ENCODE data around the gene SLC35E1.
"Not testable (repeated sequence)": the region's sequence is repeated elsewhere in the genome, so short reads cannot be mapped to it uniquely, and the experiment has no call there.

The SLC35E1 gene

DNA sequence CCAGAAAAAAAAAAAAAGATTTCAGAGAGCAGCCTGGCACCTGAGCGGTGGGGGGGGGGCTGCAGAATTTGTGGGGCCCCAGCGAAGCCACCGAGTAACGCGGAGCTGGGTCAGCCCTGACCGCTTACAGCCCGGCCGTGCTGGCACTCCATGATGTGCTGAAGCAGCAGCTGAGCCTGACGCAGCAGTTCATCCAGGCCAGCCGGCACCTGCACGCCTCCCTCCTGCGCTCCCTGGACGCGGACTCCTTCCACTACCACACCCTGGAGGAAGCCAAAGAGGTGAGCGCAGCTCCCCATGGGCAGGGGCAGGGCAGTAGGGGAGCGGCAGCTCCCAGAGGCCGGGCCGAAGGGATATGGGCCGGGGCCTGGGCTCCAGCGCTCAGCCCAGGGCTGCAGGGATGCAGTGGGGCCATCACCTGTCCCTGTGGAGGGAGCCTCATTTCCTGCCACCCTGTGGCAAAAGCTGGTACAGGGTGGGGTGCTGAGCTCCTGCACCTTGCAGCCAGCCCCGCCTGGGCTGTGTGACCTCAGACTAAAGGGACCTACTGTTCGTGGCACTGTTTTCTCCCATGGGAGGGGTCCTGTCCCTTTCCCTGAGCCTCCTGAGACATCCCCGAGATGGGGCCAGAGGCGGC lies 57.7 kb downstream of the SLC35E1 start:
- no peaks in the 10 kb centered on the region for H3K4me1 ChIP-seq (ENCODE audit: insufficient read depth, low read length)
- no peak overlapping the region for H3K27ac ChIP-seq (ENCODE audit: low read length)
- no peak overlapping the region for H3K9ac ChIP-seq (ENCODE audit: low read depth, low read length)
- peaks cover 53% of the 10 kb centered on the region for H3K36me3 ChIP-seq (ENCODE audit: insufficient read depth, low read depth, low read length)
- H3K9me3 ChIP-seq (ENCODE audit: insufficient read depth, low read depth, low read length), result no peaks in the 10 kb centered on the region
- H3K27me3 ChIP-seq (ENCODE audit: insufficient read depth, low read length), result no peaks in the 10 kb centered on the region
- H3K4me3 ChIP-seq (ENCODE audit: low read length), result no peak overlapping the region

DNA sequence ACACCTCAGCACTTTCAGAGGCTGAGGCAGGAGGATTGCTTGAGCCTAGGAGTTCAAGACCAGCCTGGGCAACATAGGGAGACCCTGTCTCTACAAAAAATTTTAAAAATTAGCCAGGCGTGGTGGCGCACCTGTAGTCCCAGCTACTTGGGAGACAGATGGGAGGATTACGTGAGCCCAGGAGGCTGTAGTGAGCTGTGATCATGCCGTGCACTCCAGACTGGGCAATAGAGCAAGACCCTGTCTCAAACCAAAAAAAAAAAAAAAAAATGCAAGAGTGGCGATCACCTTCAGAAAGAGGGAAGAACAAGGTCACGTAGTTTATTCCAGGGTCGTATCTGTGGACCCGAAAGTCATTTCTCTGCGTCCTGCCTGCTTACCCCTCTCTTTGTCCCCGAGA lies 59.6 kb downstream of the SLC35E1 start:
- not testable (repeated sequence) for H3K27me3 ChIP-seq (ENCODE audit: insufficient read depth, low read length); H3K27ac ChIP-seq (ENCODE audit: low read length); H3K4me3 ChIP-seq (ENCODE audit: low read length); H3K9me3 ChIP-seq (ENCODE audit: insufficient read depth, low read depth, low read length); H3K4me1 ChIP-seq (ENCODE audit: insufficient read depth, low read length); H3K9ac ChIP-seq (ENCODE audit: low read depth, low read length)
- peaks cover 38% of the 10 kb centered on the region for H3K36me3 ChIP-seq (ENCODE audit: insufficient read depth, low read depth, low read length)

GRCh38 chr19:16509141-16510061 lies 62.8 kb downstream of the SLC35E1 start:
- Histone ChIP-seq H3K4me1 (ENCODE audit: insufficient read depth, low read length) (no peaks in the 10 kb centered on the region), H3K4me3 (ENCODE audit: low read length) (no peak overlapping the region), H3K9me3 (ENCODE audit: insufficient read depth, low read depth, low read length) (no peaks in the 10 kb centered on the region), H3K27me3 (ENCODE audit: insufficient read depth, low read length) (no peaks in the 10 kb centered on the region), H3K36me3 (ENCODE audit: insufficient read depth, low read depth, low read length) (peaks cover 27% of the 10 kb centered on the region), H3K27ac (ENCODE audit: low read length) (no peak overlapping the region), H3K9ac (ENCODE audit: low read depth, low read length) (no peak overlapping the region; the same call in 1 of the 2 replicates)

DNA sequence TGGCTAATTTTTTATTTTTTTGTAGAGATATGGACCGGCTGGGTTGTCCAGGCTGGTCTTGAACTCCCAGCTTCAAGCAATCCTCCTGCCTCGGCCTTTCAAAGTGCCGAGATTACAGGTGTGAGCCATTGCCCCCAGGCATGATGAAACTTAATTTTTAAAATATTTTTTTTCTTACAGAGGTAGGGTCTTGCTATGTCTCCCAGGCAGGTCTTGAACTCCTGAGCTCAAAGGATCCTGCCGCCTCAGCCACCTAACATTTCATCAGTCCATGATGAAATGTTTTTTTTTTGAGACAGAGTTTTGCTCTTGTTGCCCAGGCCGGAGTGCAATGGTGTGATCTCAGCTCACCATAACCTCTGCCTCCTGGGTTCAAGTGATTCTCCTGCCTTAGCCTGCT lies 63.7 kb downstream of the SLC35E1 start:
- Histone ChIP-seq H3K27me3 (ENCODE audit: insufficient read depth, low read length) (no peaks in the 10 kb centered on the region), H3K27ac (ENCODE audit: low read length) (no peak overlapping the region), H3K4me3 (ENCODE audit: low read length) (no peak overlapping the region), H3K9me3 (ENCODE audit: insufficient read depth, low read depth, low read length) (no peaks in the 10 kb centered on the region), H3K36me3 (ENCODE audit: insufficient read depth, low read depth, low read length) (peaks cover 27% of the 10 kb centered on the region), H3K4me1 (ENCODE audit: insufficient read depth, low read length) (no peaks in the 10 kb centered on the region), H3K9ac (ENCODE audit: low read depth, low read length) (no peak overlapping the region)

- Histone ChIP-seq H3K9ac (ENCODE audit: low read depth, low read length) (no peak overlapping the region), H3K36me3 (ENCODE audit: insufficient read depth, low read depth, low read length) (peaks cover 35% of the 10 kb centered on the region), H3K9me3 (ENCODE audit: insufficient read depth, low read depth, low read length) (no peaks in the 10 kb centered on the region), H3K27me3 (ENCODE audit: insufficient read depth, low read length) (no peaks in the 10 kb centered on the region), H3K4me1 (ENCODE audit: insufficient read depth, low read length) (no peaks in the 10 kb centered on the region), H3K4me3 (ENCODE audit: low read length) (no peak overlapping the region), H3K27ac (ENCODE audit: low read length) (no peak overlapping the region)
Measured at GRCh38 chr19:16506961-16507360, 65.3 kb downstream of the SLC35E1 start.

GRCh38 chr19:16506161-16506560 lies 66.1 kb downstream of the SLC35E1 start:
- H3K9ac ChIP-seq (ENCODE audit: low read depth, low read length); H3K4me3 ChIP-seq (ENCODE audit: low read length); H3K27me3 ChIP-seq (ENCODE audit: insufficient read depth, low read length); H3K4me1 ChIP-seq (ENCODE audit: insufficient read depth, low read length); H3K9me3 ChIP-seq (ENCODE audit: insufficient read depth, low read depth, low read length); H3K27ac ChIP-seq (ENCODE audit: low read length): not testable (repeated sequence)
- H3K36me3 ChIP-seq (ENCODE audit: insufficient read depth, low read depth, low read length), result peaks cover 33% of the 10 kb centered on the region

DNA sequence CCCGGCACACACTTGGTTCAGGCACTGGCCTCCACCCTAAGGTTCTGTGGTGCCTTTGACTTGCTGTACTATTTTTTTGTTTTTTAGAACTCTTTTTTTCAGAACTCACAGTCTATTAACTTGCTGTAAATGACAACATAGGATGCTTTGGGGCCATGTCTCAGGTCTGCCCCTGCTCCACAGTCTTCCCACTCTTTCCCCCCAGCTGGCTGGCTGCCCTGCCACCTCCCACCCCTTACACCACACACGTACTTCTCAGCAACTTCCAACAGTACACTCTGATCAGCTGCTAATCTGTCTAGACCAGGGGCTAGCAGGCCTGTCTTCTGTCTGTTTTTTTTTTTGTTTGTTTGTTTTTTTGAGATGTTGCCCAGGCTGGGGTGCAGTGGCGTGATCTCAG lies 67.9 kb downstream of the SLC35E1 start:
- Histone ChIP-seq H3K9me3 (ENCODE audit: insufficient read depth, low read depth, low read length) (no peaks in the 10 kb centered on the region), H3K36me3 (ENCODE audit: insufficient read depth, low read depth, low read length) (peaks cover 22% of the 10 kb centered on the region), H3K4me3 (ENCODE audit: low read length) (no peak overlapping the region), H3K9ac (ENCODE audit: low read depth, low read length) (no peak overlapping the region), H3K4me1 (ENCODE audit: insufficient read depth, low read length) (no peaks in the 10 kb centered on the region), H3K27me3 (ENCODE audit: insufficient read depth, low read length) (no peaks in the 10 kb centered on the region), H3K27ac (ENCODE audit: low read length) (no peak overlapping the region)

Measured in iPS-20b (cell line).